ENCODE results near the gene PPA2.

DNA sequence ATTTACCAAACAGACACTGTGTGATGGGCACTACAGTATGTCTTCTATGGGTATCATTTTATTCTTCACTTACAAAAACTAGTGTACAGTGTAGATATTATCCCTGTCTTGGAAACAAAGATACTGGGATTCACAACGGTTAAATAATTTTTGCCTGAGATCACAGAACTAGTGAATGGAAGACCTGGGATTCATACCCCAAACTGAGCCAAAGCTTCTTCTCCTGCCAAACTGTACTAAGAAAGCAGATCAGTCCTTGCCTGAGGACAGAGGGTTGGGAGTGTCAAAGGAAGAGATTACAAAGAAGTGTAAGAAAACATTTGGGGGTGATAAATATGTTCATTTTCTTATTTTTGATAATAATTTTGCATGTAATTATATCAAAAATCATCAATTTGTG, 43.1 kb downstream of the PPA2 start:
- TF ChIP-seq, protein P1, sequence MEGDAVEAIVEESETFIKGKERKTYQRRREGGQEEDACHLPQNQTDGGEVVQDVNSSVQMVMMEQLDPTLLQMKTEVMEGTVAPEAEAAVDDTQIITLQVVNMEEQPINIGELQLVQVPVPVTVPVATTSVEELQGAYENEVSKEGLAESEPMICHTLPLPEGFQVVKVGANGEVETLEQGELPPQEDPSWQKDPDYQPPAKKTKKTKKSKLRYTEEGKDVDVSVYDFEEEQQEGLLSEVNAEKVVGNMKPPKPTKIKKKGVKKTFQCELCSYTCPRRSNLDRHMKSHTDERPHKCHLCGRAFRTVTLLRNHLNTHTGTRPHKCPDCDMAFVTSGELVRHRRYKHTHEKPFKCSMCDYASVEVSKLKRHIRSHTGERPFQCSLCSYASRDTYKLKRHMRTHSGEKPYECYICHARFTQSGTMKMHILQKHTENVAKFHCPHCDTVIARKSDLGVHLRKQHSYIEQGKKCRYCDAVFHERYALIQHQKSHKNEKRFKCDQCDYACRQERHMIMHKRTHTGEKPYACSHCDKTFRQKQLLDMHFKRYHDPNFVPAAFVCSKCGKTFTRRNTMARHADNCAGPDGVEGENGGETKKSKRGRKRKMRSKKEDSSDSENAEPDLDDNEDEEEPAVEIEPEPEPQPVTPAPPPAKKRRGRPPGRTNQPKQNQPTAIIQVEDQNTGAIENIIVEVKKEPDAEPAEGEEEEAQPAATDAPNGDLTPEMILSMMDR (conservative IDR thresholded peaks at IDR 0.05 in 1 of 2, IDR thresholded peaks at IDR 0.05 in 1 of 2; ENCODE audit: low read depth in 1 of 2, low read length in 2 of 2): no peak
- no peak for TF ChIP-seq EZH2 (IDR thresholded peaks at IDR 0.05; ENCODE audit: low read length, missing control alignments)

Measured in fibroblast of lung (primary cell).